A673 (cell line): ENCODE results near the gene TTBK2. TPM values are rescaled to one million over a fixed set of nuclear protein-coding genes. Genes with fewer than 3 reads are reported as not detected.
A peak's percentile ranks its signal among the peaks of the same experiment; 100 is the strongest.

Source experiments
- BruUV-seq: library from RNA; stranded (reverse); fragments of 400-500 nt; replicated peaks from 2 replicates; lab custom pipeline; 2021; lab: Mats Ljungman, UMichigan
- CTCF ChIA-PET: fragments of 300-600 bp; sonication (Branson Sonifier 250); formaldehyde crosslinking; loops from one replicate; lab custom pipeline; 2022; ENCODE audit warnings: antibody characterized with exemption; lab: Charles Lee
- POLR2A ChIA-PET: fragments of 300-600 bp; sonication (Branson Sonifier 250); formaldehyde crosslinking; loops from one replicate; lab custom pipeline; 2022; ENCODE audit warnings: antibody characterized with exemption; ENCODE audit not compliant: low non-redundant PET; lab: Charles Lee
- DNase-seq: peaks from one replicate; pipeline ENCODE4 v3.0.0-alpha.2; 2015; ENCODE audit warnings: low spot score
- H3K27ac ChIP-seq: fragments of 200-600 bp; sonication (generic); 2 replicates; pipeline ENCODE4 v1.5.1; 2016; ENCODE audit warnings: mixed run types, low read depth, mild to moderate bottlenecking, mixed read lengths, antibody characterized with exemption, low read length; ENCODE audit not compliant: poor library complexity, severe bottlenecking
- H3K27me3 ChIP-seq: fragments of 200-600 bp; sonication (generic); replicated peaks from 2 replicates; pipeline ENCODE4 v1.6.1; 2017; ENCODE audit warnings: mixed run types, low read depth, mild to moderate bottlenecking, mixed read lengths, antibody characterized with exemption, low read length; ENCODE audit not compliant: insufficient read depth, poor library complexity
- H3K36me3 ChIP-seq: fragments of 200-600 bp; sonication (generic); 2 replicates; pipeline ENCODE4 v1.6.1; 2016; ENCODE audit warnings: mixed run types, mild to moderate bottlenecking, mixed read lengths, antibody characterized with exemption, low read length; ENCODE audit not compliant: insufficient read depth, poor library complexity, severe bottlenecking
- H3K4me1 ChIP-seq: fragments of 200-600 bp; sonication (generic); 2 replicates; pipeline ENCODE4 v1.6.1; 2017; ENCODE audit warnings: mixed run types, mild to moderate bottlenecking, mixed read lengths, antibody characterized with exemption, low read length; ENCODE audit not compliant: insufficient read depth, poor library complexity, severe bottlenecking
- H3K4me3 ChIP-seq: fragments of 200-600 bp; sonication (generic); 2 replicates; pipeline ENCODE4 v1.5.1; 2016; ENCODE audit warnings: low read depth, mixed run types, mild to moderate bottlenecking, mixed read lengths, low read length; ENCODE audit not compliant: poor library complexity, severe bottlenecking
- H3K9me3 ChIP-seq: fragments of 200-600 bp; sonication (generic); 2 replicates; pipeline ENCODE4 v1.6.1; 2016; ENCODE audit warnings: mixed run types, low read depth, mild to moderate bottlenecking, mixed read lengths, antibody characterized with exemption, low read length; ENCODE audit not compliant: poor library complexity, severe bottlenecking
- EZH2 ChIP-seq: fragments of 200-600 bp; sonication (generic); IDR thresholded peaks from 2 replicates; pipeline ENCODE4 v1.6.1; 2017; ENCODE audit warnings: borderline replicate concordance, low read depth, mild to moderate bottlenecking, mixed read lengths, antibody characterized with exemption, low read length; ENCODE audit not compliant: poor library complexity, severe bottlenecking
- intact Hi-C: fragments of 100-400 bp; cut with micrococcal nuclease; formaldehyde crosslinking; loops from one replicate; pipeline ENCODE4 v1.10.0; 2022; ENCODE audit not compliant: unreplicated experiment
- total RNA-seq: library from RNA; stranded (reverse); gene quantifications from 2 replicates; pipeline ENCODE4 v1.2.3, GENCODE V29; 2021
- TF ChIP-seq, protein P1 (sequence below): fragments of 300-800, 200-600 bp; sonication (generic); conservative IDR thresholded peaks from 2 replicates; pipeline ENCODE4 v1.5.1; 2017; ENCODE audit warnings: low read depth, mild to moderate bottlenecking, antibody characterized with exemption, low read length, moderate library complexity, mixed read lengths

TTBK2 gene
- total RNA-seq, 1 experiment from 2014 or later = 15.8 TPM

DNA sequence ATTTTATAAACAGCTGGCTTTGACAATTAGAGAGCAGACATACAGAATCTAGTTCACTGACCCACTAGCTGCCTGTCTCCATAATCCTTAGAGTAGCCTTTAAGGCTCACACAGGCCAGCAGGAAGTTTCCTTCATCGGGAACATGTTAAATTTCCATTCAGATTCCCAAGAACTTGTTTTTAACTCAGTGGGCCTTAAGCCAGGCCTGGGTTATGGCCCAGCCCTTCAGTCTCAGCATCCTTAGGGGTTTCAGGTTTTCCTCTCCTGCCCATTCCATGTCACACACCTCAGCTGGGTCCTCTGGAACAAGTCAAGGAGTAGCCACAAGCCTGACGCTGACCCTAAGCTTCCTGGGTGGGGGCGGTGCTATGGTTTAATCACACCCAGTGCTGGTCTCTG is 198.7 kb downstream of the TTBK2 start:
- no peak for DNase-seq
- TF ChIP-seq, protein P1, sequence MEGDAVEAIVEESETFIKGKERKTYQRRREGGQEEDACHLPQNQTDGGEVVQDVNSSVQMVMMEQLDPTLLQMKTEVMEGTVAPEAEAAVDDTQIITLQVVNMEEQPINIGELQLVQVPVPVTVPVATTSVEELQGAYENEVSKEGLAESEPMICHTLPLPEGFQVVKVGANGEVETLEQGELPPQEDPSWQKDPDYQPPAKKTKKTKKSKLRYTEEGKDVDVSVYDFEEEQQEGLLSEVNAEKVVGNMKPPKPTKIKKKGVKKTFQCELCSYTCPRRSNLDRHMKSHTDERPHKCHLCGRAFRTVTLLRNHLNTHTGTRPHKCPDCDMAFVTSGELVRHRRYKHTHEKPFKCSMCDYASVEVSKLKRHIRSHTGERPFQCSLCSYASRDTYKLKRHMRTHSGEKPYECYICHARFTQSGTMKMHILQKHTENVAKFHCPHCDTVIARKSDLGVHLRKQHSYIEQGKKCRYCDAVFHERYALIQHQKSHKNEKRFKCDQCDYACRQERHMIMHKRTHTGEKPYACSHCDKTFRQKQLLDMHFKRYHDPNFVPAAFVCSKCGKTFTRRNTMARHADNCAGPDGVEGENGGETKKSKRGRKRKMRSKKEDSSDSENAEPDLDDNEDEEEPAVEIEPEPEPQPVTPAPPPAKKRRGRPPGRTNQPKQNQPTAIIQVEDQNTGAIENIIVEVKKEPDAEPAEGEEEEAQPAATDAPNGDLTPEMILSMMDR = no peak
- TF ChIP-seq EZH2 = no peak
- intact Hi-C loops = no loop called here
- Histone ChIP-seq H3K4me3 (no peak overlapping the region), H3K27me3 (no peaks in the 10 kb centered on the region), H3K4me1 (no peaks in the 10 kb centered on the region), H3K27ac (no peak overlapping the region), H3K36me3 (peaks cover 44% of the 10 kb centered on the region), H3K9me3 (no peaks in the 10 kb centered on the region)
- POLR2A ChIA-PET = interaction anchor here (0.8 kb wide), 1 partner anchor 14 kb away, joined by 12 read pairs; no protein-coding TSS in a partner anchor
- no TSS peak for BruUV-seq
- CTCF ChIA-PET = no interaction called here

DNA sequence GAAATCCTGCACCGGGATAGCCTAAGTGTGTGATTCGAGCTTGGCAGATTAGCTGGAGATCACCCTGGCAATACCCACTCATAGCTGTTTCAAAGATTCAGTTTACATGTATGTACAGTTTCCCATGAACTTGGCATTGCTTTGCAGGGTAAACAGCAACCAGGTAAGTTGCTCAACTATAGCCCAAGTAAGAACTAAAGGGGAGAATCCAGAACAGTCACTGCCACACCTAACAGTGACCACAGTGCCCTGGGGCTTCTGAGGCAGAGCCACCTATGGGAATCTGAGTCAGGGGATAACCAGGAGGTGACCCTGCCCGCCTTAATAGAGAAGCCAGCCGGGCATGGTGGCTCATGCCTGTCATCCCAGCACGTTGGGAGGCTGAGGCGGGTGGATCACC is 199.6 kb downstream of the TTBK2 start:
- no peak for TF ChIP-seq EZH2
- TF ChIP-seq, protein P1 = no peak
- DNase-seq = no peak
- Histone ChIP-seq H3K27ac (no peak overlapping the region), H3K4me3 (no peak overlapping the region), H3K4me1 (no peaks in the 10 kb centered on the region), H3K27me3 (no peaks in the 10 kb centered on the region), H3K9me3 (no peaks in the 10 kb centered on the region), H3K36me3 (peaks cover 35% of the 10 kb centered on the region)
- intact Hi-C loops = no loop called here
- ChIA-PET CTCF (no interaction called here), POLR2A (interaction anchor here (0.6 kb wide), 1 partner anchor 24 kb away, joined by 4 read pairs; no protein-coding TSS in a partner anchor)
- BruUV-seq = no TSS peak

DNA sequence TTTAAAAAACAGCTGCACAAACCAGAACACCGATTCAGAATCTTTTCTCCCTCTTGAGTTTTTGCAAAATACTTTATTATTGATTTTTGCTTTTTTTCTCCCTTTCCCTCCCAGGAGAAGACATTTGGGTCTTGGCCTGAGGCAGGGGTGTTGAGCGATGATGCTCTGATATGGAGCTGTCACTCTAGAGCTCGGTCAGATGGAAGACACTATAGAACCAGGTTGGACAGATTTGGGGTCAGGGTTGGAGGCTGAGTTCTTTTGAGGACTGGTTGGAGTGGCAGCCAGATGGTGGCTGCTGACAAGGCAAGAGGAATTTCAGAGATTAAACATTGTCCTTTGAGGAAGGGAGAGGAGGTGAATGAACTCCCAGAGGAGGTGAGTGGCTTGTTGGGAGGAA is 200.5 kb downstream of the TTBK2 start:
- TF ChIP-seq EZH2 = no peak
- TF ChIP-seq, protein P1 = no peak
- Histone ChIP-seq H3K4me3 (no peak overlapping the region), H3K27ac (no peak overlapping the region), H3K4me1 (no peaks in the 10 kb centered on the region), H3K36me3 (peaks cover 27% of the 10 kb centered on the region), H3K9me3 (no peaks in the 10 kb centered on the region), H3K27me3 (no peaks in the 10 kb centered on the region)
- intact Hi-C loops = no loop called here
- POLR2A ChIA-PET = no interaction called here
- no peak for DNase-seq
- BruUV-seq = TSS peak; percentile 35
- CTCF ChIA-PET = no interaction called here
